Measurements from ENCODE around the gene NECTIN3. TPM values are rescaled to one million over a fixed set of nuclear protein-coding genes. Genes with fewer than 3 reads are reported as not detected.

NECTIN3 gene
- 29.5 TPM for polyA plus RNA-seq (2013, experiment 1 of 2)
- 31.6 TPM for polyA plus RNA-seq (2013, experiment 2 of 2)

GRCh38 chr3:111071257-111072030 is at the start of gene NECTIN3:
Gene NECTIN3 (plus strand): TSS chr3:111071816. CDS start chr3:111072018, 202 bp downstream.
- H3K14ac ChIP-seq (ENCODE audit: low read length in 2 of 2): peak within 1 kb of the TSS in 1 of 2 experiments; percentile 87
- under 1% methylated on average over 21 of the region's 79 CpGs for WGBS
- peak within 1 kb of the TSS; percentile 85 for H3K4me2 ChIP-seq (ENCODE audit: low read length, poor library complexity, severe bottlenecking)
- H3K79me1 ChIP-seq (replicated peaks; ENCODE audit: low read length, poor library complexity, severe bottlenecking): no peaks in the 10 kb centered on the region
- peak within 1 kb of the TSS; percentile 74 for H2BK5ac ChIP-seq (ENCODE audit: low read depth, low read length, poor library complexity, severe bottlenecking)
- H3K27me3 ChIP-seq (ENCODE audit: control insufficient read depth in 1 of 2, insufficient read depth in 1 of 2, low read length in 2 of 2): no peaks in the 10 kb centered on the region
- H3K18ac ChIP-seq (ENCODE audit: low read depth in 1 of 2, low read length in 2 of 2): peak within 1 kb of the TSS; percentile 97 to 99
- H2AK5ac ChIP-seq (ENCODE audit: low read length, severe bottlenecking): no peak within 1 kb of the TSS
- peak within 1 kb of the TSS; percentile 72 for H2AFZ ChIP-seq (ENCODE audit: low read depth, low read length)
- peak within 1 kb of the TSS; percentile 93 for H2BK120ac ChIP-seq (ENCODE audit: low read depth, low read length)
- peak within 1 kb of the TSS; percentile 86 for H2BK15ac ChIP-seq (ENCODE audit: low read depth, poor library complexity, severe bottlenecking)
- H3K9ac ChIP-seq (ENCODE audit: low read length): peak within 1 kb of the TSS; percentile 96
- H3K23ac ChIP-seq (ENCODE audit: low read length in 2 of 2): peak within 1 kb of the TSS; percentile 60 to 96
- H3K27ac ChIP-seq (ENCODE audit: low read length, poor library complexity, severe bottlenecking): peak within 1 kb of the TSS; percentile 92
- H3K36me3 ChIP-seq (ENCODE audit: control insufficient read depth in 1 of 2, insufficient read depth in 2 of 2, low read depth in 1 of 2, low read length in 2 of 2): no peaks in the 10 kb centered on the region
- peaks cover 5% of the 10 kb centered on the region for H3K4me1 ChIP-seq (ENCODE audit: control insufficient read depth, insufficient read depth, low read depth, low read length)
- peak within 1 kb of the TSS; percentile 89 for H4K91ac ChIP-seq (ENCODE audit: low read length)
- H4K8ac ChIP-seq (ENCODE audit: low read length): peak within 1 kb of the TSS; percentile 85
- peak within 1 kb of the TSS; percentile 78 to 84 for H2BK12ac ChIP-seq (ENCODE audit: low read length in 2 of 2)
- peak within 1 kb of the TSS; percentile 96 to 98 for H3K4me3 ChIP-seq (ENCODE audit: insufficient read depth in 1 of 2, low read depth in 1 of 2, low read length in 2 of 2)
- DNase-seq: peak; percentile 98
- H3K9me3 ChIP-seq (ENCODE audit: control insufficient read depth, low read length): no peaks in the 10 kb centered on the region
- H3K4ac ChIP-seq (ENCODE audit: low read depth in 1 of 2, low read length in 2 of 2): peak within 1 kb of the TSS; percentile 79 to 92

GRCh38 chr3:111027868-111028267 is 43.7 kb upstream of the NECTIN3 start:
- no peak overlapping the region for H2AFZ ChIP-seq (ENCODE audit: low read depth, low read length)
- no peak overlapping the region for H2BK12ac ChIP-seq (ENCODE audit: low read length in 2 of 2)
- no peak overlapping the region for H3K18ac ChIP-seq (ENCODE audit: low read depth in 1 of 2, low read length in 2 of 2)
- no peak overlapping the region for H2BK5ac ChIP-seq (ENCODE audit: low read depth, low read length, poor library complexity, severe bottlenecking)
- no peaks in the 10 kb centered on the region for H3K36me3 ChIP-seq (ENCODE audit: control insufficient read depth in 1 of 2, insufficient read depth in 2 of 2, low read depth in 1 of 2, low read length in 2 of 2)
- no peak overlapping the region for H3K9ac ChIP-seq (ENCODE audit: low read length)
- no peak overlapping the region for H3K27ac ChIP-seq (ENCODE audit: low read length, poor library complexity, severe bottlenecking)
- no peaks in the 10 kb centered on the region for H3K4me1 ChIP-seq (ENCODE audit: control insufficient read depth, insufficient read depth, low read depth, low read length)
- 54% methylated on average over 1 of the region's 1 CpG for WGBS
- H3K14ac ChIP-seq (ENCODE audit: low read length in 2 of 2): no peak overlapping the region
- H3K4ac ChIP-seq (ENCODE audit: low read depth in 1 of 2, low read length in 2 of 2): no peak overlapping the region
- no peak overlapping the region for H2BK120ac ChIP-seq (ENCODE audit: low read depth, low read length)
- no peak overlapping the region for H2AK5ac ChIP-seq (ENCODE audit: low read length, severe bottlenecking)
- H4K8ac ChIP-seq (ENCODE audit: low read length): no peak overlapping the region
- H2BK15ac ChIP-seq (ENCODE audit: low read depth, poor library complexity, severe bottlenecking): no peak overlapping the region
- H3K23ac ChIP-seq (ENCODE audit: low read length in 2 of 2): no peak overlapping the region
- DNase-seq: no peak
- no peaks in the 10 kb centered on the region for H3K9me3 ChIP-seq (ENCODE audit: control insufficient read depth, low read length)
- H3K4me2 ChIP-seq (ENCODE audit: low read length, poor library complexity, severe bottlenecking): no peak overlapping the region
- no peaks in the 10 kb centered on the region for H3K27me3 ChIP-seq (ENCODE audit: control insufficient read depth in 1 of 2, insufficient read depth in 1 of 2, low read length in 2 of 2)
- H3K79me1 ChIP-seq (replicated peaks; ENCODE audit: low read length, poor library complexity, severe bottlenecking): no peaks in the 10 kb centered on the region
- H4K91ac ChIP-seq (ENCODE audit: low read length): no peak overlapping the region
- no peak overlapping the region for H3K4me3 ChIP-seq (ENCODE audit: insufficient read depth in 1 of 2, low read depth in 1 of 2, low read length in 2 of 2)

- H2BK120ac ChIP-seq (ENCODE audit: low read depth, low read length): no peak overlapping the region
- no peaks in the 10 kb centered on the region for H3K4me1 ChIP-seq (ENCODE audit: control insufficient read depth, insufficient read depth, low read depth, low read length)
- no peak overlapping the region for H2AFZ ChIP-seq (ENCODE audit: low read depth, low read length)
- H3K27ac ChIP-seq (ENCODE audit: low read length, poor library complexity, severe bottlenecking): no peak overlapping the region
- H3K9ac ChIP-seq (ENCODE audit: low read length): no peak overlapping the region
- H3K4me2 ChIP-seq (ENCODE audit: low read length, poor library complexity, severe bottlenecking): no peak overlapping the region
- no peak overlapping the region for H2BK15ac ChIP-seq (ENCODE audit: low read depth, poor library complexity, severe bottlenecking)
- H2BK5ac ChIP-seq (ENCODE audit: low read depth, low read length, poor library complexity, severe bottlenecking): no peak overlapping the region
- H3K79me1 ChIP-seq (replicated peaks; ENCODE audit: low read length, poor library complexity, severe bottlenecking): no peaks in the 10 kb centered on the region
- no peak overlapping the region for H3K4me3 ChIP-seq (ENCODE audit: insufficient read depth in 1 of 2, low read depth in 1 of 2, low read length in 2 of 2)
- H3K9me3 ChIP-seq (ENCODE audit: control insufficient read depth, low read length): peaks cover 3% of the 10 kb centered on the region
- no peak overlapping the region for H3K18ac ChIP-seq (ENCODE audit: low read depth in 1 of 2, low read length in 2 of 2)
- DNase-seq: no peak
- no peak overlapping the region for H3K14ac ChIP-seq (ENCODE audit: low read length in 2 of 2)
- no peak overlapping the region for H2BK12ac ChIP-seq (ENCODE audit: low read length in 2 of 2)
- H3K36me3 ChIP-seq (ENCODE audit: control insufficient read depth in 1 of 2, insufficient read depth in 2 of 2, low read depth in 1 of 2, low read length in 2 of 2): no peaks in the 10 kb centered on the region
- H2AK5ac ChIP-seq (ENCODE audit: low read length, severe bottlenecking): no peak overlapping the region
- H4K91ac ChIP-seq (ENCODE audit: low read length): no peak overlapping the region
- H3K4ac ChIP-seq (ENCODE audit: low read depth in 1 of 2, low read length in 2 of 2): no peak overlapping the region
- no peaks in the 10 kb centered on the region for H3K27me3 ChIP-seq (ENCODE audit: control insufficient read depth in 1 of 2, insufficient read depth in 1 of 2, low read length in 2 of 2)
- H3K23ac ChIP-seq (ENCODE audit: low read length in 2 of 2): no peak overlapping the region
- 97% methylated on average over 2 of the region's 2 CpGs for WGBS
- H4K8ac ChIP-seq (ENCODE audit: low read length): no peak overlapping the region
Observed at GRCh38 chr3:111031538-111031937, 40.1 kb upstream of the NECTIN3 start.

- Histone ChIP-seq H3K4me1 (ENCODE audit: control insufficient read depth, insufficient read depth, low read depth, low read length) (no peaks in the 10 kb centered on the region), H2BK120ac (ENCODE audit: low read depth, low read length) (no peak overlapping the region), H3K14ac (ENCODE audit: low read length in 2 of 2) (no peak overlapping the region), H4K8ac (ENCODE audit: low read length) (no peak overlapping the region), H3K79me1 (replicated peaks; ENCODE audit: low read length, poor library complexity, severe bottlenecking) (no peaks in the 10 kb centered on the region), H2AK5ac (ENCODE audit: low read length, severe bottlenecking) (no peak overlapping the region), H3K4me2 (ENCODE audit: low read length, poor library complexity, severe bottlenecking) (no peak overlapping the region), H2BK15ac (ENCODE audit: low read depth, poor library complexity, severe bottlenecking) (no peak overlapping the region), H2BK12ac (ENCODE audit: low read length in 2 of 2) (no peak overlapping the region), H3K18ac (ENCODE audit: low read depth in 1 of 2, low read length in 2 of 2) (no peak overlapping the region), H3K9ac (ENCODE audit: low read length) (no peak overlapping the region), H2AFZ (ENCODE audit: low read depth, low read length) (no peak overlapping the region), H3K27ac (ENCODE audit: low read length, poor library complexity, severe bottlenecking) (no peak overlapping the region), H3K4me3 (ENCODE audit: insufficient read depth in 1 of 2, low read depth in 1 of 2, low read length in 2 of 2) (no peak overlapping the region), H3K9me3 (ENCODE audit: control insufficient read depth, low read length) (peaks cover 13% of the 10 kb centered on the region), H3K23ac (ENCODE audit: low read length in 2 of 2) (no peak overlapping the region), H3K27me3 (ENCODE audit: control insufficient read depth in 1 of 2, insufficient read depth in 1 of 2, low read length in 2 of 2) (no peaks in the 10 kb centered on the region), H3K36me3 (ENCODE audit: control insufficient read depth in 1 of 2, insufficient read depth in 2 of 2, low read depth in 1 of 2, low read length in 2 of 2) (no peaks in the 10 kb centered on the region), H3K4ac (ENCODE audit: low read depth in 1 of 2, low read length in 2 of 2) (no peak overlapping the region), H2BK5ac (ENCODE audit: low read depth, low read length, poor library complexity, severe bottlenecking) (no peak overlapping the region), H4K91ac (ENCODE audit: low read length) (no peak overlapping the region)
- WGBS: 100% methylated on average over 2 of the region's 3 CpGs
- no peak for DNase-seq
Observed at GRCh38 chr3:111032677-111033076, 38.9 kb upstream of the NECTIN3 start.

All from mesenchymal stem cell (in vitro differentiated cells and primary cell).